HepG2 (cell line): ENCODE measurements around the gene SNRPD3. TPM values are rescaled to one million over a fixed set of nuclear protein-coding genes. Genes with fewer than 3 reads are reported as not detected.
A peak's percentile ranks its signal among the peaks of the same experiment; 100 is the strongest.

Source experiments
- BORCS8-MEF2B ChIP-seq: sonication (generic); formaldehyde crosslinking; IDR thresholded peaks from 2 replicates; pipeline ENCODE4 v1.8.0; 2022; ENCODE audit warnings: mild to moderate bottlenecking, missing genetic modification reagents
- EED ChIP-seq: sonication (generic); formaldehyde crosslinking; IDR thresholded peaks from 2 replicates; pipeline ENCODE4 v1.5.0; 2020; ENCODE audit warnings: mild to moderate bottlenecking, missing genetic modification reagents
- EP300 ChIP-seq, 3 experiments: sonication (generic) in 1 of 3; formaldehyde crosslinking in 1 of 3; IDR thresholded peaks; 2 replicates each; pipeline versions ENCODE4 v1.5.1 to v1.6.1; 2011 to 2020; ENCODE audit warnings: low read depth in 2 of 3, low read length in 2 of 3, borderline replicate concordance in 1 of 3, improper control_type of control experiment in 1 of 3, mild to moderate bottlenecking in 1 of 3, missing genetic modification reagents in 1 of 3, moderate library complexity in 1 of 3
- HDAC6 ChIP-seq: fragments of 200-600 bp; sonication (generic); IDR thresholded peaks from 2 replicates; pipeline ENCODE4 v1.7.0; 2017; ENCODE audit warnings: mild to moderate bottlenecking, antibody characterized with exemption, low read length, low read depth
- KMT2A ChIP-seq: sonication (generic); formaldehyde crosslinking; IDR thresholded peaks from 2 replicates; pipeline ENCODE4 v1.4.0; 2020; ENCODE audit warnings: missing genetic modification reagents
- MIER2 ChIP-seq: IDR thresholded peaks from 2 replicates; pipeline ENCODE4 v1.6.1; 2016; ENCODE audit warnings: missing biosample characterization, missing genetic modification reagents
- NFE2L1 ChIP-seq: sonication (generic); formaldehyde crosslinking; IDR thresholded peaks from 2 replicates; pipeline ENCODE4 v1.4.0; 2020; ENCODE audit warnings: missing genetic modification reagents, mild to moderate bottlenecking, borderline replicate concordance
- NFIC ChIP-seq: IDR thresholded peaks from 2 replicates; pipeline ENCODE4 v1.6.1; 2012; ENCODE audit warnings: mild to moderate bottlenecking, low read length, inconsistent platforms
- NFKBIZ ChIP-seq: IDR thresholded peaks from 2 replicates; pipeline ENCODE4 v1.6.1; 2018; ENCODE audit warnings: missing genetic modification reagents, missing compliant biosample characterization
- PAF1 ChIP-seq: IDR thresholded peaks from 2 replicates; pipeline ENCODE4 v1.6.1; 2016; ENCODE audit warnings: missing genetic modification reagents, missing compliant biosample characterization
- RFX1 ChIP-seq: fragments of 450-650 bp; IDR thresholded peaks from 2 replicates; pipeline ENCODE4 v1.6.1; 2017
- RNF219 ChIP-seq: sonication (generic); formaldehyde crosslinking; IDR thresholded peaks from 2 replicates; pipeline ENCODE4 v1.5.0; 2020; ENCODE audit warnings: mild to moderate bottlenecking, missing genetic modification reagents
- SMYD3 ChIP-seq: sonication (generic); formaldehyde crosslinking; IDR thresholded peaks from 2 replicates; pipeline ENCODE4 v1.8.1; 2023; ENCODE audit warnings: mild to moderate bottlenecking, missing genetic modification reagents
- TAF1 ChIP-seq: sonication (generic); formaldehyde crosslinking; IDR thresholded peaks from 2 replicates; pipeline ENCODE4 v1.4.0; 2020; ENCODE audit warnings: missing genetic modification reagents
- THAP11 ChIP-seq: IDR thresholded peaks from 2 replicates; pipeline ENCODE4 v1.6.1; 2016; ENCODE audit warnings: missing biosample characterization, missing genetic modification reagents
- ZBTB21 ChIP-seq: sonication (generic); formaldehyde crosslinking; IDR thresholded peaks from 2 replicates; pipeline ENCODE4 v1.4.0; 2020; ENCODE audit warnings: missing genetic modification reagents
- ZC3H4 ChIP-seq: sonication (generic); formaldehyde crosslinking; IDR thresholded peaks from 2 replicates; pipeline ENCODE4 v1.4.0; 2020; ENCODE audit warnings: missing genetic modification reagents, borderline replicate concordance
- ZNF10 ChIP-seq: sonication (generic); formaldehyde crosslinking; IDR thresholded peaks from 2 replicates; pipeline ENCODE4 v1.4.0; 2020; ENCODE audit warnings: mild to moderate bottlenecking, low read depth, missing genetic modification reagents, borderline replicate concordance
- ZNF12 ChIP-seq: sonication (generic); formaldehyde crosslinking; IDR thresholded peaks from 2 replicates; pipeline ENCODE4 v1.5.0; 2020; ENCODE audit warnings: missing genetic modification reagents
- ZNF121 ChIP-seq: sonication (generic); formaldehyde crosslinking; IDR thresholded peaks from 2 replicates; pipeline ENCODE4 v1.5.0; 2020; ENCODE audit warnings: mild to moderate bottlenecking, missing genetic modification reagents
- ZNF124 ChIP-seq: sonication (generic); formaldehyde crosslinking; IDR thresholded peaks from 2 replicates; pipeline ENCODE4 v1.4.0; 2020; ENCODE audit warnings: missing genetic modification reagents
- ZNF205 ChIP-seq: IDR thresholded peaks from 2 replicates; pipeline ENCODE4 v1.6.1; 2018; ENCODE audit warnings: missing biosample characterization, missing genetic modification reagents
- ZNF260 ChIP-seq: sonication (generic); formaldehyde crosslinking; IDR thresholded peaks from 2 replicates; pipeline ENCODE4 v1.4.0; 2020; ENCODE audit warnings: missing genetic modification reagents, low read depth, mild to moderate bottlenecking, borderline replicate concordance
- ZNF496 ChIP-seq: sonication (generic); formaldehyde crosslinking; IDR thresholded peaks from 2 replicates; pipeline ENCODE4 v1.8.1; 2023; ENCODE audit warnings: mild to moderate bottlenecking, moderate library complexity, missing genetic modification reagents; ENCODE audit not compliant: insufficient replicate concordance
- ZNF878 ChIP-seq: sonication (generic); formaldehyde crosslinking; IDR thresholded peaks from 2 replicates; pipeline ENCODE4 v1.8.1; 2023; ENCODE audit warnings: mild to moderate bottlenecking, missing genetic modification reagents, moderate library complexity
- ZSCAN22 ChIP-seq: sonication (generic); formaldehyde crosslinking; IDR thresholded peaks from 2 replicates; pipeline ENCODE4 v1.4.0; 2020; ENCODE audit warnings: mild to moderate bottlenecking, missing genetic modification reagents
- polyA plus RNA-seq, 8 experiments: library from polyadenylated mRNA; depleted of rRNA in 3 of 8; stranded (reverse) in 7 of 8; unstranded in 1 of 8; fragments of >200 nt; fragmentation: Illumina TruSeq in 4 of 8; extraction: Trizol in 4 of 8; gene quantifications; 2 replicates each; pipeline versions ENCODE4 v1.2.1 to v1.2.3, GENCODE V29; 2011 to 2016; ENCODE audit warnings: low read depth in 4 of 8, missing spikeins in 1 of 8, mixed read lengths in 1 of 8; ENCODE audit not compliant: insufficient read depth in 1 of 8
- total RNA-seq, 5 experiments: library from RNA; depleted of rRNA; stranded (reverse); fragments of >200 nt; fragmentation: Illumina TruSeq; extraction: Trizol; gene quantifications; 2 replicates each; pipeline ENCODE4 v1.2.3, GENCODE V29; 2016; ENCODE audit warnings: low read depth in 1 of 5
- TF ChIP-seq, protein P1 (sequence below): sonication (generic); formaldehyde crosslinking; conservative IDR thresholded peaks from 2 replicates; pipeline ENCODE4 v1.4.0; 2020; ENCODE audit warnings: missing genetic modification reagents
- TF ChIP-seq, protein P2 (sequence below): sonication (generic); formaldehyde crosslinking; conservative IDR thresholded peaks from 2 replicates; pipeline ENCODE4 v1.4.0; 2020; ENCODE audit warnings: missing genetic modification reagents

The SNRPD3 gene
- total and polyA plus RNA-seq, 2 of the 13 experiments (the other 11 are each of a cell fraction or from before 2014, with no cell fraction given): 110 to 209 TPM

GRCh38 chr22:24525416-24526037 lies 30.3 kb upstream of the SNRPD3 start (continued):
- TF ChIP-seq THAP11 (peak; percentile 68), NFE2L1 (no peak), BORCS8-MEF2B (0 out of 2 replicates have a peak, but pooled peaks have one; percentile 63), ZBTB21 (CRISPR knock-in tag) (no peak), ZNF260 (CRISPR knock-in tag) (no peak), ZC3H4 (CRISPR knock-in tag) (no peak), NFIC (no peak), ZSCAN22 (CRISPR knock-in tag) (no peak), MIER2 (CRISPR knock-in tag) (peak; percentile 55; the same call in 1 of the 2 replicates), ZNF496 (CRISPR knock-in tag) (no peak), ZNF121 (no peak), RFX1 (no peak), KMT2A (peak; percentile 39; the same call in 1 of the 2 replicates), ZNF878 (CRISPR knock-in tag) (no peak), ZNF124 (peak; percentile 63; the same call in 1 of the 2 replicates), TAF1 (no peak), ZNF205 (CRISPR knock-in tag) (peak; percentile 51; the same call in 1 of the 2 replicates), PAF1 (CRISPR knock-in tag) (no peak), NFKBIZ (CRISPR knock-in tag) (peak; percentile 75; the same call in 1 of the 2 replicates), ZNF10 (CRISPR knock-in tag) (no peak), RNF219 (CRISPR knock-in tag) (no peak), ZNF12 (CRISPR knock-in tag) (peak; percentile 79), EP300 (IDR thresholded peaks at IDR 0.05; ENCODE audit: low read depth in 2 of 2, low read length in 2 of 2) (peak in 1 of 2 experiments; percentile 64; a peak in 1 of 4 replicates), EP300 (CRISPR knock-in tag; IDR thresholded peaks at IDR 0.05; ENCODE audit: borderline replicate concordance) (0 out of 2 replicates have a peak, but pooled peaks have one; percentile 53), EED (no peak), SMYD3 (CRISPR knock-in tag) (no peak), HDAC6 (no peak)
- TF ChIP-seq, protein P1, sequence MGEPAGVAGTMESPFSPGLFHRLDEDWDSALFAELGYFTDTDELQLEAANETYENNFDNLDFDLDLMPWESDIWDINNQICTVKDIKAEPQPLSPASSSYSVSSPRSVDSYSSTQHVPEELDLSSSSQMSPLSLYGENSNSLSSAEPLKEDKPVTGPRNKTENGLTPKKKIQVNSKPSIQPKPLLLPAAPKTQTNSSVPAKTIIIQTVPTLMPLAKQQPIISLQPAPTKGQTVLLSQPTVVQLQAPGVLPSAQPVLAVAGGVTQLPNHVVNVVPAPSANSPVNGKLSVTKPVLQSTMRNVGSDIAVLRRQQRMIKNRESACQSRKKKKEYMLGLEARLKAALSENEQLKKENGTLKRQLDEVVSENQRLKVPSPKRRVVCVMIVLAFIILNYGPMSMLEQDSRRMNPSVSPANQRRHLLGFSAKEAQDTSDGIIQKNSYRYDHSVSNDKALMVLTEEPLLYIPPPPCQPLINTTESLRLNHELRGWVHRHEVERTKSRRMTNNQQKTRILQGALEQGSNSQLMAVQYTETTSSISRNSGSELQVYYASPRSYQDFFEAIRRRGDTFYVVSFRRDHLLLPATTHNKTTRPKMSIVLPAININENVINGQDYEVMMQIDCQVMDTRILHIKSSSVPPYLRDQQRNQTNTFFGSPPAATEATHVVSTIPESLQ (CRISPR knock-in tag): no peak
- TF ChIP-seq, protein P2, sequence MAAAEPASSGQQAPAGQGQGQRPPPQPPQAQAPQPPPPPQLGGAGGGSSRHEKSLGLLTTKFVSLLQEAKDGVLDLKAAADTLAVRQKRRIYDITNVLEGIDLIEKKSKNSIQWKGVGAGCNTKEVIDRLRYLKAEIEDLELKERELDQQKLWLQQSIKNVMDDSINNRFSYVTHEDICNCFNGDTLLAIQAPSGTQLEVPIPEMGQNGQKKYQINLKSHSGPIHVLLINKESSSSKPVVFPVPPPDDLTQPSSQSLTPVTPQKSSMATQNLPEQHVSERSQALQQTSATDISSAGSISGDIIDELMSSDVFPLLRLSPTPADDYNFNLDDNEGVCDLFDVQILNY (CRISPR knock-in tag): no peak
